HCT116 (cell line): ENCODE measurements around the gene PWWP2B. TPM values are rescaled to one million over a fixed set of nuclear protein-coding genes. Genes with fewer than 3 reads are reported as not detected.

ENCODE experiments used
- ATAC-seq: fragments of 200-7000 bp; cut with Tn5 transposase; 2 replicates; pipeline ENCODE4 v1.9.1; 2020; ENCODE audit warnings: mild to moderate bottlenecking, moderate library complexity
- BruUV-seq: library from RNA; stranded (reverse); fragments of 400-500 nt; replicated peaks from 2 replicates; lab custom pipeline; 2021; lab: Mats Ljungman, UMichigan
- CTCF ChIA-PET: fragments of 300-600 bp; sonication (Branson Sonifier 250); formaldehyde crosslinking; loops from one replicate; lab custom pipeline; 2021; ENCODE audit warnings: antibody characterized with exemption; lab: Charles Lee
- POLR2A ChIA-PET: fragments of 300-600, 350-600 bp; sonication (Branson Sonifier 250); formaldehyde crosslinking; loops from one replicate; lab custom pipeline; 2021; ENCODE audit warnings: antibody characterized with exemption; lab: Charles Lee
- RAD21 ChIA-PET, 2 experiments: fragments of 300-600 bp; sonication (Branson Sonifier 250); formaldehyde crosslinking; loops; one replicate each; lab custom pipeline; 2023; ENCODE audit warnings: low total read pairs in 2 of 2; ENCODE audit not compliant: uncharacterized antibody in 2 of 2, unreplicated experiment in 2 of 2, low non-redundant PET in 1 of 2; lab: Charles Lee
- DNase-seq: peaks from one replicate; pipeline ENCODE4 v3.0.0-alpha.2; 2010; ENCODE audit warnings: low read depth, low spot score
- H2AFZ ChIP-seq: fragments of 200-600 bp; shearing (Covaris generic), sonication (generic); 2 replicates; pipeline ENCODE4 v1.6.1; 2017; ENCODE audit warnings: low read depth, mixed run types, mixed read lengths, antibody characterized with exemption, low read length; ENCODE audit not compliant: poor library complexity, severe bottlenecking
- H3K27ac ChIP-seq: 2 replicates; pipeline ENCODE4 v1.5.1; 2012; ENCODE audit warnings: low read depth, low read length
- H3K27me3 ChIP-seq: fragments of 200-600 bp; sonication (generic); 2 replicates; pipeline ENCODE4 v1.6.1; 2016; ENCODE audit warnings: mixed run types, low read length, mixed read lengths; ENCODE audit not compliant: insufficient read depth
- H3K36me3 ChIP-seq, 2 experiments: fragments of 200-500 bp in 1 of 2; fragments of 200-600 bp in 1 of 2; sonication (Bioruptor generic) in 1 of 2; sonication (generic) in 1 of 2; 2 replicates each; pipeline versions ENCODE4 v1.5.1 to v1.6.1; 2014 to 2016; ENCODE audit warnings: low read length in 2 of 2, inconsistent platforms in 1 of 2, mixed read lengths in 1 of 2, mixed run types in 1 of 2; ENCODE audit not compliant: insufficient read depth in 2 of 2, control insufficient read depth in 1 of 2
- H3K4me1 ChIP-seq, 2 experiments: fragments of 200-600 bp in 1 of 2; sonication (generic) in 1 of 2; 2 replicates each; pipeline versions ENCODE4 v1.5.1 to v1.6.1; 2012 to 2017; ENCODE audit warnings: low read length in 2 of 2, inconsistent platforms in 1 of 2, mild to moderate bottlenecking in 1 of 2, mixed read lengths in 1 of 2, mixed run types in 1 of 2, moderate library complexity in 1 of 2; ENCODE audit not compliant: insufficient read depth in 2 of 2, control insufficient read depth in 1 of 2
- H3K4me2 ChIP-seq: fragments of 200-600 bp; sonication (generic); 2 replicates; pipeline ENCODE4 v1.6.1; 2017; ENCODE audit warnings: mixed run types, low read length, mixed read lengths
- H3K4me3 ChIP-seq, 2 experiments: fragments of 200-600 bp in 1 of 2; sonication (generic) in 1 of 2; replicated peaks in 1 of 2; 2 replicates each; pipeline ENCODE4 v1.5.1; 2011 to 2016; ENCODE audit warnings: low read length in 2 of 2, control low read depth in 1 of 2, low read depth in 1 of 2, mild to moderate bottlenecking in 1 of 2, mixed read lengths in 1 of 2, mixed run types in 1 of 2
- H3K79me2 ChIP-seq: fragments of 200-600 bp; sonication (generic); 2 replicates; pipeline ENCODE4 v1.6.1; 2017; ENCODE audit warnings: mild to moderate bottlenecking, mixed run types, low read length, moderate library complexity, mixed read lengths; ENCODE audit not compliant: insufficient read depth
- H3K9ac ChIP-seq: fragments of 200-600 bp; sonication (generic); 2 replicates; pipeline ENCODE4 v1.6.1; 2016; ENCODE audit warnings: low read length, mixed read lengths
- H3K9me2 ChIP-seq: fragments of 200-600 bp; sonication (generic), shearing (Covaris generic); 2 replicates; pipeline ENCODE4 v1.6.1; 2017; ENCODE audit warnings: mixed run types, mild to moderate bottlenecking, moderate library complexity; ENCODE audit not compliant: insufficient read depth
- H3K9me3 ChIP-seq, 2 experiments: fragments of 200-500 bp in 1 of 2; fragments of 200-600 bp in 1 of 2; sonication (Bioruptor generic) in 1 of 2; sonication (generic) in 1 of 2; 2 replicates each; pipeline ENCODE4 v1.6.1; 2014 to 2017; ENCODE audit warnings: low read length in 2 of 2, mixed read lengths in 2 of 2, inconsistent platforms in 1 of 2, low read depth in 1 of 2, mild to moderate bottlenecking in 1 of 2, mixed run types in 1 of 2, moderate library complexity in 1 of 2; ENCODE audit not compliant: control insufficient read depth in 1 of 2, insufficient read depth in 1 of 2
- H4K20me1 ChIP-seq: fragments of 200-600 bp; sonication (generic), shearing (Covaris generic); 2 replicates; pipeline ENCODE4 v1.6.1; 2017; ENCODE audit warnings: mixed run types, mild to moderate bottlenecking, moderate library complexity; ENCODE audit not compliant: insufficient read depth
- CEBPB ChIP-seq: IDR thresholded peaks from 2 replicates; pipeline ENCODE4 v1.6.1; 2012; ENCODE audit warnings: low read depth
- CTCF ChIP-seq, 3 experiments: fragments of 200-600 bp in 1 of 3; sonication (generic) in 1 of 3; IDR thresholded peaks in 2 of 3; conservative IDR thresholded peaks in 1 of 3; 2 replicates each; pipeline ENCODE4 v1.5.1; 2012 to 2017; ENCODE audit warnings: low read depth in 2 of 3, low read length in 2 of 3, antibody characterized with exemption in 1 of 3, borderline replicate concordance in 1 of 3, control low read depth in 1 of 3, mild to moderate bottlenecking in 1 of 3, mixed read lengths in 1 of 3, mixed run types in 1 of 3, moderate library complexity in 1 of 3; ENCODE audit not compliant: insufficient read depth in 1 of 3
- EGR1 ChIP-seq: IDR thresholded peaks from 2 replicates; pipeline ENCODE4 v1.6.1; 2012; ENCODE audit warnings: low read depth
- EZH2 ChIP-seq: fragments of 200-600 bp; sonication (generic); IDR thresholded peaks from 2 replicates; pipeline ENCODE4 v1.6.1; 2017; ENCODE audit warnings: antibody characterized with exemption, mixed run types
- FOSL1 ChIP-seq: IDR thresholded peaks from 2 replicates; pipeline ENCODE4 v1.6.1; 2012; ENCODE audit warnings: low read depth
- JUND ChIP-seq: IDR thresholded peaks from 2 replicates; pipeline ENCODE4 v1.6.1; 2012
- RAD21 ChIP-seq: IDR thresholded peaks from 2 replicates; pipeline ENCODE4 v1.6.1; 2012; ENCODE audit warnings: low read depth, mild to moderate bottlenecking
- SIN3A ChIP-seq: IDR thresholded peaks from 2 replicates; pipeline ENCODE4 v1.6.1; 2012; ENCODE audit warnings: low read depth
- TCF7L2 ChIP-seq: IDR thresholded peaks from 2 replicates; pipeline ENCODE4 v1.7.0; 2011; ENCODE audit warnings: borderline replicate concordance, inconsistent platforms; ENCODE audit not compliant: insufficient read depth, insufficient read length; ENCODE audit errors: extremely low read depth
- ZNF274 ChIP-seq: fragments of 200-500 bp; sonication (Bioruptor generic); IDR thresholded peaks from 2 replicates; pipeline ENCODE4 v1.6.1; 2014; ENCODE audit warnings: mild to moderate bottlenecking, low read depth, low read length, inconsistent platforms
- intact Hi-C: fragments of 100-400 bp; cut with micrococcal nuclease; formaldehyde crosslinking; loops from 2 replicates; pipeline ENCODE4 v1.10.0; 2022
- total RNA-seq: library from RNA; stranded (reverse); gene quantifications from one replicate; pipeline ENCODE4 v1.2.1, GENCODE V29; 2021; ENCODE audit not compliant: unreplicated experiment
- TF ChIP-seq, protein P1 (sequence below): IDR thresholded peaks from 2 replicates; pipeline ENCODE4 v1.6.1; 2012; ENCODE audit warnings: low read depth

Gene PWWP2B
- total RNA-seq, 1 experiment from 2014 or later = 13.9 TPM

DNA sequence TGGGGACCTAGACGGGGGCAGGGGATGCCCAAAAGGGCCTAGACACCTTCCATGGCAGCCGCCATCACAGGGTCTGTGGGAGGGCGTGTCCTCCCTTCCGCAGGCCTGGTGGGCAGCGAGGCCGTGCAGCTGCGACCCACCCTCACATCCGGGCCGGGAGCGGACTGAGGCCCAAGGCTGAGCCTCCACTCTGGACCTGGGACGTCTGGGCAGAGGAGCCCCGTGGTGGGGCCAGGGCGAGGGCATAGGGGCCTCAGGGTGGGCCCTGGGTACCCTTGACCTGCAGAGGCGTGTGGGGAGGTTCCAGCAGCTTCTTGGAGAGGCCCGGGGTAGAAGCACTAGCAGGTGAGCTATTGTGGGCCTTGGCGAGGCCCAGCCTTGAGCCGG lies 49.2 kb downstream of the PWWP2B start:
- Histone ChIP-seq H3K79me2 (peaks cover 5% of the 10 kb centered on the region; the same call in 1 of the 2 replicates), H4K20me1 (no peaks in the 10 kb centered on the region), H3K9me3 (no peaks in the 10 kb centered on the region), H3K9me2 (no peaks in the 10 kb centered on the region), H3K4me1 (peaks cover 37 to 55% of the 10 kb centered on the region in 2 experiments), H2AFZ (no peak overlapping the region), H3K4me2 (peak overlapping the region; percentile 83), H3K4me3 (no peak overlapping the region), H3K9ac (peak overlapping the region; percentile 85), H3K36me3 (no peaks in the 10 kb centered on the region), H3K27ac (peak overlapping the region; percentile 99), H3K27me3 (no peaks in the 10 kb centered on the region)
- ChIA-PET RAD21 (interaction anchor here in 1 of 2 experiments (1.0 kb wide), 1 partner anchor 25 kb away, joined by 7 read pairs; no protein-coding TSS in a partner anchor), CTCF (no interaction called here), POLR2A (interaction anchor here (1.2 kb wide), 1 partner anchor 25 kb away, joined by 3 read pairs; no protein-coding TSS in a partner anchor)
- intact Hi-C loops = no loop called here
- no peak for TF ChIP-seq FOSL1
- no peak for TF ChIP-seq CEBPB
- no peak for TF ChIP-seq TCF7L2
- TF ChIP-seq CTCF (IDR thresholded peaks at IDR 0.05 in 2 of 3, conservative IDR thresholded peaks at IDR 0.05 in 1 of 3; ENCODE audit: borderline replicate concordance in 1 of 3, insufficient read depth in 1 of 3, low read depth in 2 of 3, low read length in 2 of 3) = no peak
- no peak for TF ChIP-seq EZH2
- TF ChIP-seq ZNF274 = no peak
- no peak for TF ChIP-seq SIN3A
- TF ChIP-seq JUND = no peak
- TF ChIP-seq EGR1 = no peak
- TF ChIP-seq, protein P1, sequence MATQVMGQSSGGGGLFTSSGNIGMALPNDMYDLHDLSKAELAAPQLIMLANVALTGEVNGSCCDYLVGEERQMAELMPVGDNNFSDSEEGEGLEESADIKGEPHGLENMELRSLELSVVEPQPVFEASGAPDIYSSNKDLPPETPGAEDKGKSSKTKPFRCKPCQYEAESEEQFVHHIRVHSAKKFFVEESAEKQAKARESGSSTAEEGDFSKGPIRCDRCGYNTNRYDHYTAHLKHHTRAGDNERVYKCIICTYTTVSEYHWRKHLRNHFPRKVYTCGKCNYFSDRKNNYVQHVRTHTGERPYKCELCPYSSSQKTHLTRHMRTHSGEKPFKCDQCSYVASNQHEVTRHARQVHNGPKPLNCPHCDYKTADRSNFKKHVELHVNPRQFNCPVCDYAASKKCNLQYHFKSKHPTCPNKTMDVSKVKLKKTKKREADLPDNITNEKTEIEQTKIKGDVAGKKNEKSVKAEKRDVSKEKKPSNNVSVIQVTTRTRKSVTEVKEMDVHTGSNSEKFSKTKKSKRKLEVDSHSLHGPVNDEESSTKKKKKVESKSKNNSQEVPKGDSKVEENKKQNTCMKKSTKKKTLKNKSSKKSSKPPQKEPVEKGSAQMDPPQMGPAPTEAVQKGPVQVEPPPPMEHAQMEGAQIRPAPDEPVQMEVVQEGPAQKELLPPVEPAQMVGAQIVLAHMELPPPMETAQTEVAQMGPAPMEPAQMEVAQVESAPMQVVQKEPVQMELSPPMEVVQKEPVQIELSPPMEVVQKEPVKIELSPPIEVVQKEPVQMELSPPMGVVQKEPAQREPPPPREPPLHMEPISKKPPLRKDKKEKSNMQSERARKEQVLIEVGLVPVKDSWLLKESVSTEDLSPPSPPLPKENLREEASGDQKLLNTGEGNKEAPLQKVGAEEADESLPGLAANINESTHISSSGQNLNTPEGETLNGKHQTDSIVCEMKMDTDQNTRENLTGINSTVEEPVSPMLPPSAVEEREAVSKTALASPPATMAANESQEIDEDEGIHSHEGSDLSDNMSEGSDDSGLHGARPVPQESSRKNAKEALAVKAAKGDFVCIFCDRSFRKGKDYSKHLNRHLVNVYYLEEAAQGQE = no peak
- no peak for TF ChIP-seq RAD21
- no TSS peak for BruUV-seq
- ATAC-seq (no peak), DNase-seq (no peak)
